ENCODE data around the gene GPX1. TPM values are rescaled to one million over a fixed set of nuclear protein-coding genes. Genes with fewer than 3 reads are reported as not detected.

The GPX1 gene
- total RNA-seq, 1 experiment from 2014 or later = 207 TPM

DNA sequence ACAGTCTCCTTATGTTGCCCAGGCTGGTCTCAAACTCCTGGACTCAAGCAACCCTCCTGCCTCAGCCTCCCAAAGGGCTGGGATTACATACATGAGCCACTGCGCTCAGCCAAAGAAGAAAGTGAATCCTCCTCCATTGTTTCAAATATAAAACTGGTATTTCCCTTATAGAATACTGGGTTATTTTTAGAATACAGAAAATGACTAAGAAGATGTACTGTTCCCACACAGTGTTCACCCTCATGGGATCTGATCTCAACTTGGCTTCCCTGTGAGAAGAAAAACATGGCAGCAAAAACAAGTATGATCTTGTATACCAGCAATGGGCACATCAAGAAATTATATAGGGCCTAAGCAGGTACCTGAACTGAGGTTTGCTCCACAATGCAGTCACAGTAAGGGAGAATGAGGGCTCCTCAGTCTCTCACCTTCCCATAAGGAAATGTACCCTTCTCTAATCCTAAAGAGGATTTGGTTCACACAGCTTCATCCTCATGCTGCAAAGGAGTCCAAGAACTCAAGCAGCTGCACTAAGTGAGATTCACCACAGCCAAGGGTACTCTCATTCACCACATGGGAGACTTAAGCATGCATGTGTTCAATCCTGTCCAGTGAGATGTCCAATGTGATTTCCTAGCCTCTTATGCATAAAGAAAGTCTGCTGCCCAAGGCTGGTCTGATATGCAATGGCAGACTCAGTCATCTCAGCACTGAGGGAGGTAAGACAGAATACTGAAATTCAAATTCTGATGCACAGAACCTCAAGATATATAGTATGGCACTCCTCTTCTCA lies 44.1 kb downstream of the GPX1 start:
- DNase-seq (ENCODE audit: low read depth) = no peak

DNA sequence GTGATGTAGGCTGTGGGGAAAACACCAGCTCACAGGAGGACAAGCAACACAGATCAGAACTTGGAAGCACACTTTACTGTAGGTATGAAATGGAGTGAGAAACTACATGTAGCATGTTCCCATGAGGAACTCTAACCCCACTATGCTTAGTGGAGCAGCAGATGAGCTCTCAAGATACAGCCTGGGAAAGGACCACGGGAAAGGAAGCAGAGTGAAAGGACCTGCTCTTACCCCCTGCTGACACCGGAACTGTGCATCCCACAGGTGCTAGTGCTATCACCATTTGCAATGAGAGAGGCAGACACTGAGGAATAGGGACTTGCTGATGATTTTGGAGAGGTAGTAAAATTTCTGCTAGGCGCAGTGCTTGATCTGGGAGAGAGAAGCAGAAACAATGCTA lies 46.9 kb downstream of the GPX1 start:
- DNase-seq (ENCODE audit: low read depth) = no peak

DNA sequence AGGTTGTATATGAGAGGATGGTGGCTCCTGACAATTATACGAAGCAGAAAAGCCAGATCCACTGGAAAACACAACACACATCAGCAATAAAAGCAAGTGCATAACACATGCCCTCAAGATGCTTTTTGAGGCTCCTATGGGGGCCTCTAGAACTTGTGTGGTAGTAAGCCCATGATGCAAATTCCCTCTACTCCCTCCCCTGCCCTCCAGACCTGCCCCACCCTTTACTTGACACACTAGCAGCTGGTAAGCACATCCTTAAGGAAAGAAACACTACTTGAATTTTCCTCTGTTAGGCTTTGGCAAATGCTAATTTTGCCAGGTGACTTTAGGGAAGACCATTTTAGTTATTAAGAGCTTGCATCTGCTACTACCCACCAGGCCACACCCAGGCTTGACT lies 47.5 kb downstream of the GPX1 start:
- DNase-seq (ENCODE audit: low read depth) = no peak

Other genes with a start within 250 kb of the GPX1 start
- 13.1 and 34.5 TPM in 2 replicates for gene USP19, start 237.5 kb downstream of the GPX1 start, total RNA-seq (2014; rRNA removed; shearing (Covaris generic))
- gene LAMB2, start 225.3 kb downstream of the GPX1 start, total RNA-seq (2014; rRNA removed; shearing (Covaris generic)) = 229 and 329 TPM in 2 replicates
- gene CCDC71, start 192.0 kb downstream of the GPX1 start, total RNA-seq (2014; rRNA removed; shearing (Covaris generic)) = 19.0 and 19.6 TPM in 2 replicates
- gene KLHDC8B, start 186.8 kb downstream of the GPX1 start, total RNA-seq (2014; rRNA removed; shearing (Covaris generic)) = 2.9 and 5.0 TPM in 2 replicates
- gene C3orf62, start 81.1 kb downstream of the GPX1 start, total RNA-seq (2014; rRNA removed; shearing (Covaris generic)) = 0.34 and 4.7 TPM in 2 replicates
- gene USP4, start 18.3 kb downstream of the GPX1 start, total RNA-seq (2014; rRNA removed; shearing (Covaris generic)) = 11.1 and 13.9 TPM in 2 replicates
- gene RHOA, start 53.6 kb upstream of the GPX1 start, total RNA-seq (2014; rRNA removed; shearing (Covaris generic)) = 398 and 500 TPM in 2 replicates
- gene TCTA, start 54.1 kb upstream of the GPX1 start, total RNA-seq (2014; rRNA removed; shearing (Covaris generic)) = 22.4 and 27.3 TPM in 2 replicates
- gene AMT, start 64.1 kb upstream of the GPX1 start, total RNA-seq (2014; rRNA removed; shearing (Covaris generic)) = 0.12 and 0.32 TPM in 2 replicates
- 1.2 and 1.7 TPM in 2 replicates for gene NICN1, start 71.0 kb upstream of the GPX1 start, total RNA-seq (2014; rRNA removed; shearing (Covaris generic))
- 79.8 and 104 TPM in 2 replicates for gene DAG1, start 111.9 kb upstream of the GPX1 start, total RNA-seq (2014; rRNA removed; shearing (Covaris generic))
- gene BSN, start 196.1 kb upstream of the GPX1 start, total RNA-seq (2014; rRNA removed; shearing (Covaris generic)) = 0.07 and 0.27 TPM in 2 replicates